ENCODE results near the gene EZH1. TPM values are rescaled to one million over a fixed set of nuclear protein-coding genes. Genes with fewer than 3 reads are reported as not detected.
"Not testable (repeated sequence)": the region's sequence is repeated elsewhere in the genome, so short reads cannot be mapped to it uniquely, and the experiment has no call there.

Gene EZH1
- total RNA-seq, 1 experiment from 2014 or later = 12.2 TPM

DNA sequence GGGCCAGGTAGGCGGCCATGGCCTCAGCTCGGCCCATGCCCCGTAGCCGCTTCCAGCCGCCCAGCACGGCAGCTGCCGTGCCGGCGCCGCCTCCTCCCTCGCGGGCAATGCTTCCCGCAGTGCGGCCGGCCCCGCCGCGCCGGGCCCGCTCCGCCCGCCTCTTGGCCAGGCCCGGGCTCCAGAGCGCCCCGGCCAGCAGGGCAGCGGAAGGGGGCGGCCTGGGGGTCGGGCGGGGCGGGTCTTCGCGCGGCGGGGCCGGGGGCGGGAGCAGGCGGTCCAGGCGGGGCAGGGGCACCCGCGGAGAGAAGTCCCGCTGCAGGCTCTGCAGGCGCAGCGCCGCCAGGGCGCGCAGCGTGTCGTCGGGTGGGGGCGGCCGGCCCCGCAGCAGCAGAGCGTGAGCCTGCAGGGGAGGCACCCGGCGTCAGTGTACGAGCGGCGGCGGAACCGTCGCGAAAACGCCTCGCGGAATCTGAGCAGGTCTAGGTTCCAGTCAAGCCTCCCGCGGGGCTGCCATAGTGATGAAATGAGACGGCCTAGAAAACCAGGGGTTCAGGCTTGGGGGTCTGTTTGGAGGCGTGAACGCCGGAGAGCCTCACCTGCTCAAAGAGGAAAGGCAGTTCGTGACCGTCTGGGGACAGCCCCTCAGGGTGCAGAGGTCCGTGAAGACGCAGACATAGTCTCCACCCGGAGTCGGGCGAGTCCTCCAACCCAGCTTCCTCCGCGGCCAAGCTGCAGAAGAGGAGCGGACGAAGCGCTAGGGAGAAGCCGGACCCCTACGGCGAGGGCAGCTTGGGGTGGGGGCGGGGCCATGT lies 74.7 kb downstream of the EZH1 start:
- no peak for DNase-seq (ENCODE audit: low spot score)

DNA sequence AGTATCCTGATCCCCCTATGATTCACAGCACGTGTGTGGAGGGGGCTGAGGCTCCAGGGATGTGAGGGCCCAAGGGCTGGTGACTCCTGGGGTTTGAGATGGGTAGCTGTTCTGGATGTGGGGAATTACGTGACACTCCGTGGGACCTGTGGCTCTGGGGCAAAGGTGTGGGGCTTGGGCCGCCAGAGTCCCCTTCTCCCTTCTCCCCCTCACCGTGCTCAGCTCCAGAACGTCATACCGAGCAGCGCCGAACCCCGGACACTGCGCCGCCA lies 75.2 kb downstream of the EZH1 start:
- DNase-seq (ENCODE audit: low spot score) = no peak

DNA sequence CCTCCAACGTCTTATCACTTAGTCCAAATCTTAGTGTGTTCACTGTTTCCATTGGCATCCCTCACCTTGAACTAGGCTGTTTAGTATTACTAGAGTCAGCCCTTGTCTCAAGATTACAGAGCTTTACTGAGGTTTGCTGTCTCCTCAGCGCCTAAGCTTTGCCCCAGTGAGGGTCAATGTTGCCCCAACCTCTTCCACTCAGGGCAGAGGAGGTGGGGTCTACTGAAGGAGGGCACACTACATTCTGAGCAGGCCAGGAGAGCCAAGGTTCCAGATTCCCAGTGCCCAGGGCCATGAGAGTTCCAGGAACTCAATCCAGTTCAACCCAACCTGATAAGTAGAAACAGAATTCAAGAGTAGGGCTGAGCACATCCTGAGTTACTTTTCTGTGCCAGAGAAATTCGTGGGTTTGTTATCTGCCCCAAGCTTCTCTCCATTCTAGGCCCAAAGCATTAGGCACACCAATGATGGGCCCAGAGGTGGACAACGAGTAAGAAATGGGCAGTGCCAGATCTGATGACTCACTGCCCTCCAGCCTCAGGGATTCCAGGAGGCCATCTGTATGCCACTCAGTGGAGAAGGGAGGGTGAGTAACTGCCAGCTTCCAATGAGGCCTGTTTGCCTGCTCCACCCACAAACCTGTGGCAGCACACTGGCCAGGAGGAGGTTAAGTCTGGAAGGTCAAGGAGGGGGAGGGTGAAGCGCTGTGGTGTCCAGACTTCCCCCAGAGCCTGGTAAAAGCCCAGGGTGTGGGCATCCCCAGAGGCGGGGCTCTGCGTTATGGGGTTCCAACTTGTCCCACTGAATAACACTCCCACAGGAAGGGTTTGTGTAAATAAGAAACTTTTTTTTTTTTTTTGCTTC lies 77.5 kb downstream of the EZH1 start:
- peak; percentile 93 for DNase-seq (ENCODE audit: low spot score)

DNA sequence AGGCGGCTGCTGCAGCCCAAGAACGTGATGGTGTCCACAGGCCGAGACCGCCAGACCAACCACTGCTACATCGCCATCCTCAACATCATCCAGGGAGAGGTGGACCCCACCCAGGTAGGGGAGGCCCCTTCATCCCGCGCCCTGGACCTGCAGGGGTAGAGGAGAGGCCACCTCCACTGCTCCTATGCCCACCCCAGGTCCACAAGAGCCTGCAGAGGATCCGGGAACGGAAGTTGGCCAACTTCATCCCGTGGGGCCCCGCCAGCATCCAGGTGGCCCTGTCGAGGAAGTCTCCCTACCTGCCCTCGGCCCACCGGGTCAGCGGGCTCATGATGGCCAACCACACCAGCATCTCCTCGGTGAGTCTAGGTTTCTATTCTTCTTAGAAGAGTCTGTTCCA lies 78.7 kb downstream of the EZH1 start:
- DNase-seq (ENCODE audit: low spot score) = not testable (repeated sequence)

DNA sequence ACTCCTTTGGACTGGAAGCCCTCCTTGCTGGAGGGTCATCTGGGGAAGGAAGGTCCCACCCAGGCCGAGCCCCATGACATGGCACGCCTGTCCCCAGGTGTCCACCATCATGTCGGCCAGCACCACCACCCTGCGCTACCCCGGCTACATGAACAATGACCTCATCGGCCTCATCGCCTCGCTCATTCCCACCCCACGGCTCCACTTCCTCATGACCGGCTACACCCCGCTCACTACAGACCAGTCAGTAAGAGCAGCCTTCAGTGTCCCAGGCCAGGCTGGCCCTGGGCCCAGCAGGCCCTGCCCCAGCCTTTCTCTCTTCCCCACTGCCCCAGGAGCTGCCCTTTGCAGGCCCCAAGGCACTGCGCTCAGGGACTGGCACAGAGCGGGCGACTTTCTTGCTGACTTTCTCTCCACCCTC lies 79.2 kb downstream of the EZH1 start:
- DNase-seq (ENCODE audit: low spot score) = no peak

DNA sequence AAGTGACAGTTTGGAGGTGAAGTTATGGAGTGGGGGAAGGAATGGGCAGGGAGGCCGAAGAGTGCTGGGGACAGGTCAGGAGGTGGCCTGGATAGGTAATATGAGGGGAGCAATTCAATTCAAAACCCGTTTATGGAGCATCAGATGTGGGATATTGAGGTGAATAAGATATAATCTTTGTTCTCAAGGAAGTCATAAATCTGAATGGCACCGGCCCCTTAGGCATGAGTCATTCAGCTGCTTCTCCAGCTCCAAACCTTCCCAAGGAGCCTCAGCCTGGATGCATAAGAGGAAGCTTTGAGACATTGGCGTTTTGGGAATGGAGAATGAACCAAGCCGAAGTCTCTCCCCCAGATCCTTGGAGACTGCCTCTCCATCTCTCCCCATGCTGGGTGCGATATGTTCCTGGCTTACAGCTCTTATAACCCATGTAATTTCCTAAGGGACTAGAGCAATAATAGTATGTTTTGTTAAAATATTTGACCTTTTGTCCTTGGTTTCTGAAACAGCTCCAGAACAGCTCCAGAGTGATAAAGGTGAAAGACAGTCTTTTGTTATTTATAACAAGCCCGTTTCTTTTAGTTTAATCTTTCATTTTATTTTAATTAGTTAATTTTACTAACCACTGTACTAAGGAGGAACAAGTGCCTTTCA lies 84.0 kb downstream of the EZH1 start:
- DNase-seq (ENCODE audit: low spot score) = peak; percentile 81

DNA sequence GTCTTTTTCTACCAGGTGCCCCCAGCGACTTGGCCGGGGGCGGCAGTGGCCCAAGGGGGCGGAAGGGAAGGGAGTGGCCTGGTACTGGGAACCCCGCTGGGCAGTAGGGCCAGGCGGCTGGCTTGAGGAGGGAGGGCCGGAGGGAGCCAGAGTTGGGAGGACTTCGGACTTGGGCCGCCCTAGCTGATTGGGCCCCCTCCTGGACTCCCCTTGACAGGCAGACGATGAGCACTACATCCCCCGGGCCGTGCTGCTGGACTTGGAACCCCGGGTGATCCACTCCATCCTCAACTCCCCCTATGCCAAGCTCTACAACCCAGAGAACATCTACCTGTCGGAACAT lies 84.9 kb downstream of the EZH1 start:
- not testable (repeated sequence) for DNase-seq (ENCODE audit: low spot score)

DNA sequence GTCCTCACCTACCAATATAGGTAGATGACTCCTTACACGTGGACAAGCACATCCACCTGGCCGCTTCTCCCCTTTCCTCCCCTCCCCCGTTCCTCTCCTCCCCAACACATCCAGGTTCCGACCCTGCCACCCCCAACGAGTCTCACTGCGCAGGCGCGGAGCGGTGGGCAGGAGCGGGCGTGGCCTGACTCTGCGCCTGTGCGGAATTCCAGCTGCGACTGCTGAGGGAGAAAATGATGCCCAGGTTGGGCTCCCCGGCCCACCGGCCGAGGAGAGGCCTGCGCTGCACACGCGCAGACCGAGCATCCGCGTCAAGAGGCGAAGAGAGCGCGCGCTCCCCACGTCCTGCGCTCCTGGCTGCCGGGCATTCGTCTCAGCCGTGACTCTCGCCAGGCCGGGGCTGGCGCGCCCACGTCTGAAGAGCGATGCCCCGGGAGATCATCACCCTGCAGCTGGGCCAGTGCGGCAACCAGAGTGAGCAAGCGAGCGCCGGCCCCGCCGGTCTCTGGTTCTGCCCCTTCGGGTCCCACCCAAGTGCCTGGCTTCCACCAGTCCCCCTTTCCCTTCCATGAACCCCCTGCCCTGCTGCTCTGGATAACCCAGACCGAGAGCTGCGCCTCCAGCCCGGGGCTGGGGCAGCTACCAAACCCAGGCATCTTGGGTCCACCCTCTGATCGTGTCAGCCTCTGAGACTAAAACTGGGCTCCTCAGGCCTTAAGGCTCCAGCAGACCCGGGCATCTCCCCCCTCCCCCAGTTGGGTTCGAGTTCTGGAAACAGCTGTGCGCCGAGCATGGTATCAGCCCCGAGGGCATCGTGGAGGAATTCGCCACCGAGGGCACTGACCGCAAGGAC lies 85.5 kb downstream of the EZH1 start, which contains the start of gene TUBG2:
TUBG2 (plus strand) TSS at position 206 of the 853 bp plus-strand sequence; CDS start at position 426, 220 bp downstream.
- peak; percentile 86 for DNase-seq (ENCODE audit: low spot score)

DNA sequence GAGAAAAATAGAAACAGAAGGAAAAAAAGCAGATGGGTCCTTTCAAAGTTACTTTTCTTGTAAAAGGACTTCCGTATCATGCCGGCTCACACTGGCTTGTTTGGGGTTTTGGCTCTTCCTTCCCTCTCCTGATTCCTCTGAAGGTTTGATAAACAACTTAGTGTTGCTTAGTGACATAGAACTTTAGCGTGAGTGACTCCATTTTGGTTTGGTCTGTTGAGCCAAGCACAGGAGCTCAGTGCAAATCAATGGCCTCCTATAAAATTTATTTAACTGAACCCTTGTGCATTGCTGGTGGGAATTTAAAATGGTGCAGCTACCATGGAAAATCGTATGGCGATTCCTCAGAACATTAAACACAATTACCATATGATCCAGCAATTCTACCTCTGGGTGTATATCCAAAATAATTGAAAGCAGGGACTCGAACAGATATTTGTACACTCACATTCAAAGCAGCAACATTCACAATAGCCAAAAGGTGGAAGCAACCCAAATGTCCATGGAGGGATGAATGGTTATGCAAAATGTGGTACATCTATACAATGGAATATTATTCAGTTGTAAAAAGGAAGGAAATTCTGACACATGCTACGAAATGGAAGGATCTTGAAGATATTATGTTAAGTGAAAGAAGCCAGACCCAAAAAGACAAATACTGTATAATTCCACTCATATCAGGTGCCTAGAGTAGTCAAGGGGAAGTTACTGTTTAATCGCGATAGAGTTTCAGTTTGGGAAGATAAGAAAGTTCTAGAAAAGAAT lies 86.8 kb downstream of the EZH1 start:
- no peak for DNase-seq (ENCODE audit: low spot score)

DNA sequence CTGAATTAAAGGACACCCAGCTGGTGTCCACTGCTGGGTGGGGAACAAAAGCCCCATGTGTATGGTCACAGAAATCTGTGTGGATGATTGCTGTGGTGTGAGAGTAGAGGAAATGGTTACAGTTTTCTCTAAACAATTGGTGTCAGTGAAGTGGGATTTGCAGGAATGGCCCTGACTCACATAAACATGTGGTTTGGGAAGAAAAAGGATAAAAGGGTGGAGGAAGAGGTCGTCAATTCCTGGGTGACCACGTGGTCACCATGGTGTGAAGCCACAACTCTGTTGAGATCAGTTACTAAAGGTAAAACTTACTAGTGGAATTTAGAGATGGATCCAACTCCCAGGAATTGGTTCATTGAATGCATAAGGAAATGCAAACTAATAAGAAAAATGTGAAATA lies 89.3 kb downstream of the EZH1 start:
- no peak for DNase-seq (ENCODE audit: low spot score)

DNA sequence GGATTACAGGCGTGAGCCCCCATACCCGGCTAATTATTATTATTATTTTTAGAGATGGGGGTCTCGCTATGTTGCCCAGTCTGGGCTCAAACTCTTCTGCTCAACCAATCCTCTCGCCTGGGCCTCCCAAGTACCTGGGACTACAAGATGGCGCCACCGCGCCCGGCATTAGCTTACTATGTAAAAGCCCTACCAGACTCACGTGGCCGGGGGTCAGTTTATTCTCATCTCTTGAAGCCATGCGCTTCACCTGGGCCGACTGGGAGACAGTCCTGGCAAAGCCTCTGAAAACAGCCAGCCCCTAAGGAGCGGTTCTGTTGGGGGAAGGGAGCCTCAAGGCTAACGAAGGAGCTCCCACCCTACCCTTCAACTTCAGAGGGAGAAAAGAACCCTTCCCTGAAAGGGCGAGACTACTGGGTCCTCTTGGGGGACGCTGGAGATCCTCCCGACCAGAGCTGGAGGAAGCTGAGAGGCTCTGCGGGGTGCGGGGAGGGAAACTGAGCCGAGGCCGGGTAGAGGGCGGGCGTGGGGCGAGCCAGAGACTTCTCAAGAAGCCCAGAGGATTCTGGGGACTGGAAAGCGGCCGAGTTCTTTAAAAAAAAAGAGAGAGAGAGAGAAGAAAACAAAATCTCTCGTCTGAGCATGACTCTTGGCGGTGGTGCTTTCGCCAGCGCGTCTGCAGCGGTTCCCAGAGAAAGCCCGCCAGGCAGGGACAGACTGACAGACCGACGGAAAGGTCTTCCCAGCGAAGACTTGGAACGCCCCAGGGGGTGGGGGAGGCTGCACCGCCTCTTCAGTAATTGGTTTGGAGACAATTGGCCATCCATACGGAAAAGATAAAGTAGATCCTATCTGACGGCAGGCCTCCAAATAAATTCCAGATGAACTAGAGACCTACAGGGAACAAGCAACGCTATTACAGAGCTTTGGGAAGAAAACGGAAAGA lies 91.4 kb downstream of the EZH1 start:
- DNase-seq (ENCODE audit: low spot score) = no peak

DNA sequence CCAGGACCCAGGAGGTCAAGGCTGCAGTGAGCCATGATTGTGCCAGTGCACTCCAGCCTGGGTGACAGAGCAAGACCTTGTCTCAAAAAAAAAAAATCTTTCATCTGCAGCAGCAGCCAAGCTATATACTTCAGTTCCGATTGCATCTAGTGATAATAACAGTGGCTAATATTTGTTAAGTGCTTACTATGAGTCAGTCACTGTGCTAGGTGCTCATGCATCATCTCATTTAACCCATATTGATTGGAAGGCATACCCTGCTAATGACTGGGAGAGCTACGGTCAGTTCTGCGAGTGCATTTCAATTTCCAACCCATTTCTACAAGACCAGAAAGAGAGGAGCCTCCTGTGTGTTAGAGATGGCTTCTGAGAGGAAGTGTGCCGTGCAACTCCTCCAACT lies 93.4 kb downstream of the EZH1 start:
- DNase-seq (ENCODE audit: low spot score) = no peak

Small RNA genes within 50 kb of the gene (small RNA-seq; reads per million reads assigned to genes)
- gene HMGN2P15 (not detected), gene MIR6780A (not detected)

Other genes starting within 250 kb of the EZH1 start
- 54.9 and 65.5 TPM in 2 replicates for gene NAGLU, start 208.8 kb downstream of the EZH1 start, total RNA-seq (2014; rRNA removed; shearing (Covaris generic))
- 0.91 and 1.7 TPM in 2 replicates for gene HSD17B1, start 192.1 kb downstream of the EZH1 start, total RNA-seq (2014; rRNA removed; shearing (Covaris generic))
- 82.1 and 103 TPM in 2 replicates for gene COASY, start 182.9 kb downstream of the EZH1 start, total RNA-seq (2014; rRNA removed; shearing (Covaris generic))
- gene MLX, start 177.9 kb downstream of the EZH1 start, total RNA-seq (2014; rRNA removed; shearing (Covaris generic)) = 55.9 and 63.1 TPM in 2 replicates
- 12.4 and 16.0 TPM in 2 replicates for gene PSMC3IP, start 167.3 kb downstream of the EZH1 start, total RNA-seq (2014; rRNA removed; shearing (Covaris generic))
- gene RETREG3, start 135.7 kb downstream of the EZH1 start, total RNA-seq (2014; rRNA removed; shearing (Covaris generic)) = 38.1 and 44.7 TPM in 2 replicates
- 123 and 127 TPM in 2 replicates for gene TUBG1, start 135.4 kb downstream of the EZH1 start, total RNA-seq (2014; rRNA removed; shearing (Covaris generic))
- gene TUBG2, start 85.8 kb downstream of the EZH1 start, total RNA-seq (2014; rRNA removed; shearing (Covaris generic)) = 7.4 and 8.7 TPM in 2 replicates
- 34.2 and 49.4 TPM in 2 replicates for gene PLEKHH3, start 68.0 kb downstream of the EZH1 start, total RNA-seq (2014; rRNA removed; shearing (Covaris generic))
- gene CCR10, start 63.2 kb downstream of the EZH1 start, total RNA-seq (2014; rRNA removed; shearing (Covaris generic)) = not detected in 2 replicates
- 0.08 and 0.23 TPM in 2 replicates for gene CNTNAP1, start 62.5 kb downstream of the EZH1 start, total RNA-seq (2014; rRNA removed; shearing (Covaris generic))
- gene RAMP2, start 16.2 kb upstream of the EZH1 start, total RNA-seq (2014; rRNA removed; shearing (Covaris generic)) = not detected in 2 replicates
- gene VPS25, start 28.4 kb upstream of the EZH1 start, total RNA-seq (2014; rRNA removed; shearing (Covaris generic)) = 76.1 and 84.4 TPM in 2 replicates
- 7.8 and 8.6 TPM in 2 replicates for gene WNK4, start 35.6 kb upstream of the EZH1 start, total RNA-seq (2014; rRNA removed; shearing (Covaris generic))
- 82.9 and 86.2 TPM in 2 replicates for gene COA3, start 53.7 kb upstream of the EZH1 start, total RNA-seq (2014; rRNA removed; shearing (Covaris generic))
- gene CNTD1, start 53.8 kb upstream of the EZH1 start, total RNA-seq (2014; rRNA removed; shearing (Covaris generic)) = 0.13 and 0.66 TPM in 2 replicates
- gene BECN1, start 79.2 kb upstream of the EZH1 start, total RNA-seq (2014; rRNA removed; shearing (Covaris generic)) = 108 and 118 TPM in 2 replicates
- 96.8 and 142 TPM in 2 replicates for gene PSME3, start 88.4 kb upstream of the EZH1 start, total RNA-seq (2014; rRNA removed; shearing (Covaris generic))
- 1.6 and 1.8 TPM in 2 replicates for gene AOC2, start 99.5 kb upstream of the EZH1 start, total RNA-seq (2014; rRNA removed; shearing (Covaris generic))
- 0.23 TPM in 1 of 2 replicates, not detected in the other for gene AOC3, start 106.2 kb upstream of the EZH1 start, total RNA-seq (2014; rRNA removed; shearing (Covaris generic))
- not detected in 2 replicates for gene G6PC1, start 155.8 kb upstream of the EZH1 start, total RNA-seq (2014; rRNA removed; shearing (Covaris generic))
- gene AARSD1, start 219.4 kb upstream of the EZH1 start, total RNA-seq (2014; rRNA removed; shearing (Covaris generic)) = 35.3 and 54.1 TPM in 2 replicates
- 0.52 and 0.66 TPM in 2 replicates for gene PTGES3L, start 235.0 kb upstream of the EZH1 start, total RNA-seq (2014; rRNA removed; shearing (Covaris generic))
- gene RUNDC1, start 235.5 kb upstream of the EZH1 start, total RNA-seq (2014; rRNA removed; shearing (Covaris generic)) = 13.0 and 13.8 TPM in 2 replicates